Sigmoid colon (tissue), 7 donors: ENCODE results near the gene PRICKLE1. TPM values are rescaled to one million over a fixed set of nuclear protein-coding genes. Genes with fewer than 3 reads are reported as not detected.

ENCODE experiments used
- DNase-seq: peaks from one replicate; pipeline ENCODE4 v3.0.0-alpha.2; 2019
- H3K27ac ChIP-seq, 4 donors: fragments of 200-600 bp; sonication (generic); one replicate each; pipeline ENCODE4 v1.5.1; 2016 to 2019; ENCODE audit warnings: mild to moderate bottlenecking in 1 of 4
- H3K27me3 ChIP-seq, 3 donors: fragments of 200-600 bp; sonication (generic); one replicate each; pipeline ENCODE4 v1.5.1; 2019; ENCODE audit warnings: mild to moderate bottlenecking in 1 of 3
- H3K36me3 ChIP-seq, 4 donors: fragments of 200-600 bp; sonication (generic); one replicate each; pipeline ENCODE4 v1.5.1; 2016 to 2019
- H3K4me1 ChIP-seq, 4 donors: fragments of 200-600 bp; sonication (generic); one replicate each; pipeline ENCODE4 v1.5.1; 2017 to 2019
- H3K4me3 ChIP-seq, 4 donors: fragments of 200-600 bp; sonication (generic); one replicate each; pipeline ENCODE4 v1.5.1; 2017 to 2019; ENCODE audit warnings: mild to moderate bottlenecking in 2 of 4, moderate library complexity in 1 of 4
- H3K9me3 ChIP-seq, 4 donors: fragments of 200-600 bp in 3 of 4; sonication (generic) in 3 of 4; one replicate each; pipeline versions ENCODE4 v1.5.1 to v1.6.1; 2013 to 2019
- CTCF ChIP-seq, 4 experiments: fragments of 450-650 bp in 3 of 4; fragments of 200-600 bp in 1 of 4; IDR thresholded peaks; one replicate each; pipeline ENCODE4 v1.5.1; 2016 to 2019; ENCODE audit warnings: antibody characterized with exemption in 4 of 4, mild to moderate bottlenecking in 3 of 4, moderate library complexity in 2 of 4
- EP300 ChIP-seq, 4 donors: sonication (generic); formaldehyde crosslinking; IDR thresholded peaks; one replicate each; pipeline ENCODE4 v1.6.1; 2017; ENCODE audit warnings: antibody characterized with exemption in 4 of 4
- POLR2A ChIP-seq, 2 donors: fragments of 450-650 bp; IDR thresholded peaks; one replicate each; pipeline ENCODE4 v1.6.1; 2016; ENCODE audit warnings: antibody characterized with exemption in 2 of 2, mild to moderate bottlenecking in 2 of 2, moderate library complexity in 2 of 2
- POLR2AphosphoS5 ChIP-seq, 4 donors: sonication (generic); formaldehyde crosslinking; IDR thresholded peaks; one replicate each; pipeline ENCODE4 v1.6.1; 2017; ENCODE audit warnings: antibody characterized with exemption in 4 of 4
- WGBS, 2 donors: extraction: QIAGEN DNeasy Blood & Tissue Kit; methylation state at CpG; one replicate each; pipeline ENCODE4 v1.1.7; 2013; 5-methylcytosine and 5-hydroxymethylcytosine counted together
- intact Hi-C: fragments of 100-400 bp; cut with DNase I; formaldehyde crosslinking; loops from one replicate; pipeline ENCODE4 v1.15.1; 2023
- polyA plus RNA-seq, 3 donors: library from polyadenylated mRNA; stranded (reverse); fragments of 200-250 nt; gene quantifications; one replicate each; pipeline ENCODE4 v1.2.3, GENCODE V29; 2013
- total RNA-seq, 4 donors: library from RNA; depleted of rRNA; stranded (reverse); fragments of >200 nt; gene quantifications; one replicate each; pipeline ENCODE4 v1.1.0, GENCODE V29; 2016
- donor health status: healthy with polysubstance abuse.
- donor health status: Bipolar disorder and iron deficiency.
- donor health status: healthy.

PRICKLE1 gene
- total and polyA plus RNA-seq, 7 donors, result 0.46 to 12.4 (median 7.8) TPM

- no peak for DNase-seq
- no peak overlapping the region for H3K4me3 ChIP-seq
- no peak for TF ChIP-seq CTCF (IDR thresholded peaks at IDR 0.05)
- no peak for TF ChIP-seq EP300 (IDR thresholded peaks at IDR 0.05)
- TF ChIP-seq POLR2A (IDR thresholded peaks at IDR 0.05), result no peak
- no peak for TF ChIP-seq POLR2AphosphoS5 (IDR thresholded peaks at IDR 0.05)
- no peaks in the 10 kb centered on the region for H3K27me3 ChIP-seq
- no peaks in the 10 kb centered on the region for H3K4me1 ChIP-seq
- WGBS, 2 donors, result 80 to 88% methylated on average over 2 of the region's 2 CpGs
- no peak overlapping the region for H3K27ac ChIP-seq
- H3K36me3 ChIP-seq, result no peaks in the 10 kb centered on the region
- no peaks in the 10 kb centered on the region for H3K9me3 ChIP-seq
- intact Hi-C loops, result no loop called here
Observed at GRCh38 chr12:42516573-42516972, 73.0 kb downstream of the PRICKLE1 start.

- Histone ChIP-seq H3K27ac (no peak overlapping the region), H3K27me3 (no peaks in the 10 kb centered on the region), H3K36me3 (no peaks in the 10 kb centered on the region), H3K9me3 (no peaks in the 10 kb centered on the region), H3K4me3 (no peak overlapping the region), H3K4me1 (peaks cover 0 to 3% (median 0%) of the 10 kb centered on the region in 4 donors)
- 76 to 87% methylated on average over 1 of the region's 1 CpG for WGBS, 2 donors
- DNase-seq, result no peak
- intact Hi-C loops, result no loop called here
- TF ChIP-seq POLR2AphosphoS5 (IDR thresholded peaks at IDR 0.05) (no peak), EP300 (IDR thresholded peaks at IDR 0.05) (no peak), CTCF (IDR thresholded peaks at IDR 0.05) (no peak), POLR2A (IDR thresholded peaks at IDR 0.05) (no peak)
Observed at GRCh38 chr12:42511656-42512055, 77.9 kb downstream of the PRICKLE1 start.

- H3K27ac ChIP-seq, result no peak overlapping the region
- no peak overlapping the region for H3K4me3 ChIP-seq
- no peak for DNase-seq
- H3K36me3 ChIP-seq, result no peaks in the 10 kb centered on the region
- peaks cover 0 to 3% (median 0%) of the 10 kb centered on the region in 4 donors for H3K4me1 ChIP-seq
- H3K27me3 ChIP-seq, result no peaks in the 10 kb centered on the region
- H3K9me3 ChIP-seq, result no peaks in the 10 kb centered on the region
- intact Hi-C loops, result no loop called here
- TF ChIP-seq POLR2A (IDR thresholded peaks at IDR 0.05) (no peak), EP300 (IDR thresholded peaks at IDR 0.05) (no peak), CTCF (IDR thresholded peaks at IDR 0.05) (no peak), POLR2AphosphoS5 (IDR thresholded peaks at IDR 0.05) (no peak)
Observed at GRCh38 chr12:42510823-42511222, 78.7 kb downstream of the PRICKLE1 start.

- no peak overlapping the region for H3K4me3 ChIP-seq
- H3K36me3 ChIP-seq, result no peaks in the 10 kb centered on the region
- WGBS, 2 donors, result 77 to 86% methylated on average over 5 of the region's 5 CpGs
- H3K27ac ChIP-seq, result peak overlapping the region in 1 of 4 donors; percentile 16
- TF ChIP-seq POLR2AphosphoS5 (IDR thresholded peaks at IDR 0.05) (no peak), CTCF (IDR thresholded peaks at IDR 0.05) (no peak)
- H3K27me3 ChIP-seq, result no peaks in the 10 kb centered on the region
- H3K4me1 ChIP-seq, result peaks cover 0 to 3% (median 0%) of the 10 kb centered on the region in 4 donors
- intact Hi-C loops, result no loop called here
- no peak for DNase-seq
- no peaks in the 10 kb centered on the region for H3K9me3 ChIP-seq
Observed at GRCh38 chr12:42508913-42509460, 80.6 kb downstream of the PRICKLE1 start.

- TF ChIP-seq POLR2AphosphoS5 (IDR thresholded peaks at IDR 0.05) (no peak), EP300 (IDR thresholded peaks at IDR 0.05) (no peak), CTCF (IDR thresholded peaks at IDR 0.05) (no peak), POLR2A (IDR thresholded peaks at IDR 0.05) (no peak)
- 76 to 82% methylated on average over 3 of the region's 3 CpGs for WGBS, 2 donors
- Histone ChIP-seq H3K36me3 (no peaks in the 10 kb centered on the region), H3K27me3 (no peaks in the 10 kb centered on the region), H3K9me3 (no peaks in the 10 kb centered on the region), H3K4me1 (peaks cover 0 to 3% (median 0%) of the 10 kb centered on the region in 4 donors), H3K27ac (no peak overlapping the region), H3K4me3 (no peak overlapping the region)
- intact Hi-C loops, result no loop called here
- no peak for DNase-seq
Observed at GRCh38 chr12:42507565-42507964, 82.0 kb downstream of the PRICKLE1 start.
